Retinal pigment epithelial cell (primary cell): ENCODE measurements around the gene LEUTX.

Experiments
- DNase-seq: peaks from one replicate; pipeline ENCODE4 v3.0.0-alpha.2; 2010; ENCODE audit warnings: low read depth
- H3K4me3 ChIP-seq: 2 replicates; pipeline ENCODE4 v1.5.1; 2011; ENCODE audit warnings: mild to moderate bottlenecking, low read length, control low read depth, moderate library complexity
- CTCF ChIP-seq: conservative IDR thresholded peaks from 2 replicates; pipeline ENCODE4 v1.5.1; 2011; ENCODE audit warnings: low read depth, low read length, control low read depth, inconsistent platforms

Gene LEUTX

GRCh38 chr19:39820696-39821095 is 42.0 kb downstream of the LEUTX start:
- H3K4me3 ChIP-seq = no peak overlapping the region
- no peak for TF ChIP-seq CTCF
- DNase-seq = no peak

GRCh38 chr19:39823686-39824085 is 45.0 kb downstream of the LEUTX start:
- H3K4me3 ChIP-seq = peak overlapping the region; percentile 78
- TF ChIP-seq CTCF = no peak
- no peak for DNase-seq

- TF ChIP-seq CTCF = no peak
- peak; percentile 86 for DNase-seq
- peak overlapping the region; percentile 78 for H3K4me3 ChIP-seq
Measured at GRCh38 chr19:39824143-39825092, 45.8 kb downstream of the LEUTX start.

- H3K4me3 ChIP-seq = no peak overlapping the region
- DNase-seq = no peak
- TF ChIP-seq CTCF = no peak
Measured at GRCh38 chr19:39825093-39825463, 46.4 kb downstream of the LEUTX start.

- DNase-seq = no peak
- no peak for TF ChIP-seq CTCF
- H3K4me3 ChIP-seq = no peak overlapping the region
Measured at GRCh38 chr19:39825531-39826076, 47.0 kb downstream of the LEUTX start.

- no peak overlapping the region for H3K4me3 ChIP-seq
- no peak for DNase-seq
- TF ChIP-seq CTCF = no peak
Measured at GRCh38 chr19:39826311-39826945, 47.8 kb downstream of the LEUTX start.
